Activated CD4-positive, alpha-beta T cell treated with anti-CD3 and anti-CD28 coated beads, Interleukin-2, Interleukin-6, amounts not matched to agents 100 ng/mL and 50 ng/mL, durations not matched to agents 16 hours and 8 hours (primary cell): ENCODE measurements around the gene GATAD2B.
A peak's percentile ranks its signal among the peaks of the same experiment; 100 is the strongest.
"Not testable (repeated sequence)": the region's sequence is repeated elsewhere in the genome, so short reads cannot be mapped to it uniquely, and the experiment has no call there.

Source experiments
- DNase-seq: peaks from one replicate; pipeline ENCODE4 v3.0.0-alpha.2; 2020

The GATAD2B gene

DNA sequence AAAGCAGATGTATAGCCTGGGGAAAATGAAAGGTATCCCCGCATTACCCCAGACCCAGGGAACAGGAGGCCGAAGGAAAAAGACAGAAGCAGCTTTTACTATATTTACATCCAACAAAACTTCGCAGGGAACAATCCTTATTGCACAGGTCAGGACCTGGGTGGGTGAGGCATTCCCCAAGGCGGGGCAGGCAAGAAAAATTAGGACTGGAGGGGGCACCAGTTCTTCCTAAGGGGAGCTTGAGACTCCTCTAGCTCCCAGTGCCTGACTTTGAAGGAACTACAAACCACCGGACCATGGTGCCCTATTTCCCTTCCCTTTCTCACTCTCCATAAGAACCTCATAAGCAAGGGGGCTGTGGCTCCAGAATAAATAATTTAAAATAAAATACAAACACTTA lies 6.7 kb upstream of the GATAD2B start:
- DNase-seq: no peak

GRCh38 chr1:153928791-153929341 lies 6.1 kb upstream of the GATAD2B start:
- no peak for DNase-seq

- no peak for DNase-seq
Measured at GRCh38 chr1:153928245-153928644, 5.5 kb upstream of the GATAD2B start.

DNA sequence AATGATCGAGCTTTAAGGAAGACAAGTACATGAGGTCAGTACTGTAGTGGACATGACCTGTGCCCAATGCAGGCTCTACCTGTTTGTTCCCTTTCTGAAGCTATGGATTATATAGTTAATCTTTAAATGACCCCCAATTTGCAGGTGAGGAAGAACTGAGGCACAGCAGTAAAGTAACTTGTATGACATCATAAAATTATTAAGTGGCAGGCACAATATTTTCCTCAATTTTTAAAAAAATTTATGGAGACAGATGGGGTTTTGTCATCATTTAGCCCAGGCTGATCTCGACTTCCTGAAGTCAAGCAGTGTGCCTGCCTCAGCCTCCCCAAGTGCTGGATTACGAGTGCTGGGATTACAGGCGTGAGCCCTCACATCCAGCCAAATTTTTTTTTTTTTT lies 3.6 kb upstream of the GATAD2B start:
- no peak for DNase-seq

- DNase-seq: peak; percentile 84
Measured at GRCh38 chr1:153922076-153922971, 448 bp downstream of the GATAD2B start.

DNA sequence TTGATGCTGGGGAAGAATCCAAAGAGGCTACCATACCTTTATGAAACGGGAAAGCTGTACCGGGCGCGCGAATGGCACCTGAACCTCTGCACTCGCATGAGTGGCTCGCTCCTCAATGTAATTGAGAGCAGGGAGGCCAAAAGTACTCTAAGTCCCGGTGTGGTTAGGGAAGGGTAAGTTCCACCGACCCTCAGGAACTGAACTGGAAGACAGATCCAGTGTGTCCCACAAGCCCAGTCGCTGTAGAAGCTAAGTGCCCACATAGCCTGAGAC lies 1.0 kb downstream of the GATAD2B start:
- peak; percentile 19 for DNase-seq

DNA sequence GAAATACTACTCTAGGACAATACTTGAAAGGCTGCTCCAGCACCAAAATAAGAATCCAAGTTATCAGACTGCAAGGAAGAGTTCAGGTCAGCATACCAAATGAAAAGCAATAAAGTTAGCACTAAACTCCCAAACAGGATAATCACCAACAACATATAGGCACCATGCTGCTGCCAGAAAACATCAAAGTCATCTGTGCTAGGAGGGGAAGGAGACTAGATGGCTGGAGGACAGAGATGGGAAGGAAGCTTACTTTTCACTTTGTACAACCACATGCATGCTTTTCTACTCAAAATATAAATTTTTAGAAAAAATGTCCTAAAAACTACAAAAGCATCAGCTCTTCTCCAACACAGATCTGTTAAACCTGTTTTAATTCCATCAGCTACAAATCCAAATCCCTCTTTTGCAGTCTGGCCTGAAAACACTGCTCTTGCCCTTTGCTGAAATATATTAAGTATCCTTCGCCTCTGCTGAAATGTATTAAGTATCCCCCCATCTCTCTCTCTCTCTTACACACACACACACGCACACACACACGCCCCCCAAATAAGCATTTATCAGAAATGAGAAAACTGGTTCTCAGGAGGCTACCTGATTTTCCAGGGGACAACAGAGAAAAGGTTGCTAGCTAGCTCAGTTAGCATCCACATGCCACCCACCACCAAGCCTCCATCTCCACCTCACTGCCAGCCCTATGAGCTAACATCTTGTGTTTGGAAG lies 1.5 kb downstream of the GATAD2B start:
- no peak for DNase-seq

DNA sequence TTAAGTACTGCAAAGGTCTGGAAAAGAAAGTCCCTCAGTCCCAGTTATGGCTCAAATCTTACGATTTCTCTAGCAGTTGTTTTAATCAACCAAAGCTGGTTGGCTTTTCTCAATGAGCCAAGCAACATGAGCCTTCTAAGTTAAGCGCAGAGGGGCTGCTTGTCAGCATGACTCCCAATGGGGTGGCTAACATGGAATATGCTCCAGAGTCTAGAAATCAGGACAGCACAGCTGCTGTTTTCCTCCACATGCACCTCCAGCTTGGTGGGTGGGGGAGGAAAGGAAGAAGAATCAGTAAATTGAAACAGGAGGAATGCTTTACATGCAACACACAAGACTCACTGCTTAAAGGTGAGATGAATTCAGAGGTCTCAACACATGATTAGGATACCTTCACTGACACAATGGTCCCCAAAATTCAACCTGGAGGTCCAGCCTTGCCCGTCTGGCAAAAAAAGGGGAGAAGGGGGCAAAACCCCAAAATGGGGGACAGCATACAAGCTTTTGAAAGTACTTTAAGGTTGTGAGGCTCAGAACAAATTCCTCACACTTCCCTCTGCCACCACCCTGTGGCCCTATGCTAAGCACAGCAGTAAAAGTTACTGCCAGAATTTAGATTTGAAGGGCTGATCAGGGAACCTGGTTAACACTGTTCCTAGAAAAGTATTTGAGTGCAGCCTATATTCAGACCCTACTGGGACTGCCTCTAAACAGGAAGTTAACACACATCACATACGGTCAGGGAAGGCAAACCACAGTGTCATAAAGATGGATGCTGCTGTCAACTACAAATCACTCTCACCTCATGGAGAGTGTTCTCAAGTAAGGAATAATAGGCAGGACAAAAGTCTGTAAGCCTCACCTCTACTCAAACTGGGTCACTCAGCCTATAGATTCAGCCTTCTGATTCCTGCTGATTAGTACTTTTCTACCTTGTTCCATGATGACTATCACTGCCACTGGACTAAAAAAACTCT lies 2.6 kb downstream of the GATAD2B start:
- peak; percentile 64 for DNase-seq

- DNase-seq: no peak
Measured at GRCh38 chr1:153916297-153916696, 6.5 kb downstream of the GATAD2B start.

GRCh38 chr1:153912349-153912748 lies 10.4 kb downstream of the GATAD2B start:
- no peak for DNase-seq

GRCh38 chr1:153910560-153910959 lies 12.2 kb downstream of the GATAD2B start:
- not testable (repeated sequence) for DNase-seq

- no peak for DNase-seq
Measured at GRCh38 chr1:153908071-153908470, 14.7 kb downstream of the GATAD2B start.

GRCh38 chr1:153907134-153907533 lies 15.6 kb downstream of the GATAD2B start:
- no peak for DNase-seq

DNA sequence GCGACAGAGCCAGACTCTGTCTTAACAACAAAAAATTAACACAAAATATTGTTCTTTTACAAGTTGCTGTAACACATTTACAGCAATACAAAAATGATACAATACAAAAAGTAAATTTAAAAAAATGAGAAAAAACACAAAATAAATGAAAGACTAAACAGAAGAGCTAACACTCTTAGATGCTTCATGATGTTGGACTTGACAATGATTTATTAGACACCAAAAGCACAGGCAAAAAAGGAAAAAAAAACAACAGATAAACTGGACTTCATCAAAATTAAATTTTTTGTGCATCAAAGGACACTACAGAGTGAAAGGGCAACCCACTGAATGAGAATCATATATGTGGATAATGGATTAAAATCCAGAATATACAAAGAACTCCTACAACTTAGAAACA lies 16.4 kb downstream of the GATAD2B start:
- no peak for DNase-seq

DNA sequence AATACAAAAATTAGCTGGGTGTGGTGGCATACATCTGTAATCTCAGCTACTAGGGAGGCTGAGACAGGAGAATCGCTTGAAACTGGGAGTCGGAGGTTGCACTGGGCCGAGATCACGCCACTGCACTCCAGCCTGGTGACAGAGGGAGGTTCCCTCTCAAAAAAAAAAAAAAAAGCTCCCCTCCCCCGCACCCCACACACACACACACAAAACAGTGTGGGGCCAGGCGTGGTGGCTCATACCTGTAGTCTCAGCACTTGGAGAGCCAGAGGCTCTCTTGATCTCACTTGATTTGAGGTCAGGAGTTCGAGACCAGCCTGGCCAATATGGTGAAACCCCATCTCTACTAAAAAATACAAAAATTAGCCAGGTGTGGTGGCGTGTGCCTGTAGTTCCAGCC lies 16.9 kb downstream of the GATAD2B start:
- DNase-seq: not testable (repeated sequence)

DNA sequence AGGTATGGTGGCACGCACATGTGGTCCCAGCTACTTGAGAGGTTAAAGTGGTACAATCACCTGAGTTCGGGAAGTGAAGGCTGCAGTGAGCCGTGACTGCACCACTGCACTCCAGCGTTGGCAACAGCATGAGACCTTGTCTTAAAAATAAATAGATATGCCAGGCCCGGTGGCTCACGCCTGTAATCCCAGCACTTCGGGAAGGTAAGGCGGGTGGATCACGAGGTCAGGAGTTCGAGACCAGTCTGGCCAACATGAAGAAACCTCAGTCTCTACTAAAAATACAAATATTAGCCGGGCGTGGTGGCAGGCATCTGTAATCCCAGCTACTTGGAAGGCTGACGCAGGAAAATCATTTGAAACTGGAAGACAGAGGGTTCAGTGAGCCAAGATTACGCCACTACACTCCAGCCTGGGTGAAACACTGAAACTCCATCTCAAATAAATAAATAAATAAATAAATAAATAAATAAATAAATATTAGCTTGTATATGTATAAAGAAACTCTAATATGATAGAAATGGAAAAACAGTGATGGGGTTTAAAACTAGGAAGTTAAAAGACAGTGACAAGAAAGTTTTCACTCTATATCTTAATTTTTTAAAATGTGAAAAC lies 18.8 kb downstream of the GATAD2B start:
- no peak for DNase-seq

GRCh38 chr1:153899509-153899908 lies 23.3 kb downstream of the GATAD2B start:
- DNase-seq: no peak

- not testable (repeated sequence) for DNase-seq
Measured at GRCh38 chr1:153895866-153896265, 26.9 kb downstream of the GATAD2B start.

- not testable (repeated sequence) for DNase-seq
Measured at GRCh38 chr1:153891042-153891441, 31.7 kb downstream of the GATAD2B start.

- DNase-seq: peak; percentile 7
Measured at GRCh38 chr1:153888533-153888932, 34.2 kb downstream of the GATAD2B start.

- DNase-seq: no peak
Measured at GRCh38 chr1:153886127-153886526, 36.6 kb downstream of the GATAD2B start.

GRCh38 chr1:153883223-153883622 lies 39.5 kb downstream of the GATAD2B start:
- DNase-seq: no peak
